HEK293 (cell line): Measurements from ENCODE around the gene ACTRT2.

ENCODE experiments used
- CTCF ChIA-PET: fragments of 350-600 bp; formaldehyde crosslinking; extraction: SDS; loops from one replicate; lab custom pipeline; 2021; ENCODE audit warnings: antibody characterized with exemption; lab: Yijun Ruan, JAX
- POLR2A ChIA-PET: fragments of 300-600 bp; formaldehyde crosslinking; extraction: SDS; loops from one replicate; lab custom pipeline; 2020; ENCODE audit warnings: antibody characterized with exemption, inconsistent platforms; lab: Yijun Ruan, JAX
- H3K27ac ChIP-seq: fragments of 200-500 bp; sonication (Bioruptor generic); 2 replicates; pipeline ENCODE4 v1.5.1; 2014; ENCODE audit warnings: low read depth, low read length, control low read depth, inconsistent platforms; ENCODE audit errors: extremely low read depth
- H3K36me3 ChIP-seq, 2 experiments: fragments of 200-500 bp in 1 of 2; sonication (Bioruptor generic) in 1 of 2; 1 replicate in 1 of 2; 2 replicates in 1 of 2; pipeline ENCODE4 v1.5.1; 2014 to 2017; ENCODE audit warnings: inconsistent platforms in 2 of 2, low read length in 2 of 2; ENCODE audit not compliant: control insufficient read depth in 2 of 2, insufficient read depth in 1 of 2
- H3K4me1 ChIP-seq: fragments of 200-500 bp; sonication (Bioruptor generic); 2 replicates; pipeline ENCODE4 v1.5.1; 2014; ENCODE audit warnings: mild to moderate bottlenecking, low read length, inconsistent platforms; ENCODE audit not compliant: control insufficient read depth, insufficient read depth
- H3K4me3 ChIP-seq: 2 replicates; pipeline ENCODE4 v1.5.1; 2011; ENCODE audit warnings: low read depth, mild to moderate bottlenecking, control low read depth, low read length, moderate library complexity
- H3K9me3 ChIP-seq: fragments of 200-500 bp; sonication (Bioruptor generic); 2 replicates; pipeline ENCODE4 v1.5.1; 2014; ENCODE audit warnings: low read depth, low read length, inconsistent platforms; ENCODE audit not compliant: control insufficient read depth, insufficient read depth
- HOXA7 ChIP-seq: sonication (generic); formaldehyde crosslinking; IDR thresholded peaks from 2 replicates; pipeline ENCODE4 v1.8.1; 2022; ENCODE audit warnings: missing genetic modification reagents, borderline replicate concordance
- KLF10 ChIP-seq: fragments of 450-650 bp; IDR thresholded peaks from 2 replicates; pipeline ENCODE4 v1.5.1; 2018; ENCODE audit warnings: missing biosample characterization, mild to moderate bottlenecking, missing genetic modification characterization
- KLF8 ChIP-seq: fragments of 450-650 bp; formaldehyde crosslinking; IDR thresholded peaks from 2 replicates; pipeline ENCODE4 v1.5.1; 2016; ENCODE audit warnings: missing biosample characterization, missing genetic modification characterization
- TCF7L2 ChIP-seq: IDR thresholded peaks from 2 replicates; pipeline ENCODE4 v1.6.1; 2011; ENCODE audit warnings: low read depth, mild to moderate bottlenecking, inconsistent platforms, low read length, moderate library complexity, borderline replicate concordance
- ZEB2 ChIP-seq: fragments of 450-650 bp; formaldehyde crosslinking; IDR thresholded peaks from 2 replicates; pipeline ENCODE4 v1.5.1; 2016; ENCODE audit warnings: missing biosample characterization, missing genetic modification characterization
- ZFP3 ChIP-seq: fragments of 450-650 bp; formaldehyde crosslinking; IDR thresholded peaks from 2 replicates; pipeline ENCODE4 v1.5.1; 2016; ENCODE audit warnings: low read depth, missing biosample characterization, missing genetic modification characterization
- ZNF138 ChIP-seq: fragments of 450-650 bp; formaldehyde crosslinking; IDR thresholded peaks from 2 replicates; pipeline ENCODE4 v1.5.1; 2016; ENCODE audit warnings: missing biosample characterization, missing genetic modification characterization, borderline replicate concordance
- ZNF214 ChIP-seq: fragments of 450-650 bp; formaldehyde crosslinking; IDR thresholded peaks from 2 replicates; pipeline ENCODE4 v1.5.1; 2017; ENCODE audit warnings: missing biosample characterization, mild to moderate bottlenecking, missing genetic modification characterization, borderline replicate concordance
- ZNF311 ChIP-seq: fragments of 450-650 bp; formaldehyde crosslinking; IDR thresholded peaks from 2 replicates; pipeline ENCODE4 v1.5.1; 2017; ENCODE audit warnings: missing biosample characterization, missing genetic modification characterization, borderline replicate concordance
- ZNF549 ChIP-seq: fragments of 450-650 bp; IDR thresholded peaks from 2 replicates; pipeline ENCODE4 v1.5.1; 2018; ENCODE audit warnings: missing biosample characterization, missing genetic modification characterization, mild to moderate bottlenecking, inconsistent platforms, moderate library complexity
- ZNF585B ChIP-seq: fragments of 450-650 bp; formaldehyde crosslinking; IDR thresholded peaks from 2 replicates; pipeline ENCODE4 v1.5.1; 2016; ENCODE audit warnings: missing biosample characterization, missing genetic modification characterization
- ZNF600 ChIP-seq: fragments of 450-650 bp; formaldehyde crosslinking; IDR thresholded peaks from 2 replicates; pipeline ENCODE4 v1.5.1; 2016; ENCODE audit warnings: missing biosample characterization, missing genetic modification characterization
- ZNF610 ChIP-seq: fragments of 450-650 bp; formaldehyde crosslinking; IDR thresholded peaks from 2 replicates; pipeline ENCODE4 v1.5.1; 2016; ENCODE audit warnings: missing biosample characterization, missing genetic modification characterization, borderline replicate concordance
- ZNF626 ChIP-seq: fragments of 450-650 bp; sonication (Bioruptor Pico); formaldehyde crosslinking; IDR thresholded peaks from 2 replicates; pipeline ENCODE4 v1.5.1; 2018; ENCODE audit warnings: missing biosample characterization, missing genetic modification characterization, inconsistent platforms
- ZNF785 ChIP-seq: fragments of 450-650 bp; formaldehyde crosslinking; IDR thresholded peaks from 2 replicates; pipeline ENCODE4 v1.5.1; 2016; ENCODE audit warnings: missing biosample characterization, missing genetic modification characterization
- TF ChIP-seq, protein P1 (sequence below): fragments of 450-650 bp; formaldehyde crosslinking; IDR thresholded peaks from 2 replicates; pipeline ENCODE4 v1.5.1; 2016; ENCODE audit warnings: missing biosample characterization, missing genetic modification characterization
- TF ChIP-seq, protein P2 (sequence below): fragments of 450-650 bp; formaldehyde crosslinking; optimal IDR thresholded peaks from 2 replicates; pipeline ENCODE3; 2016; ENCODE audit warnings: missing biosample characterization, mild to moderate bottlenecking, missing genetic modification characterization
- TF ChIP-seq, protein P3 (sequence below): fragments of 450-650 bp; formaldehyde crosslinking; IDR thresholded peaks from 2 replicates; pipeline ENCODE4 v1.5.1; 2017; ENCODE audit warnings: missing biosample characterization, missing genetic modification characterization
- TF ChIP-seq, protein P4 (sequence below): fragments of 450-650 bp; formaldehyde crosslinking; IDR thresholded peaks from 2 replicates; pipeline ENCODE4 v1.5.1; 2016; ENCODE audit warnings: missing biosample characterization, missing genetic modification characterization
- TF ChIP-seq, protein P5 (sequence below): fragments of 450-650 bp; formaldehyde crosslinking; IDR thresholded peaks from 2 replicates; pipeline ENCODE4 v1.5.1; 2016; ENCODE audit warnings: missing biosample characterization, missing genetic modification characterization
- TF ChIP-seq, protein P6 (sequence below): fragments of 450-650 bp; formaldehyde crosslinking; IDR thresholded peaks from 2 replicates; pipeline ENCODE4 v1.5.1; 2016; ENCODE audit warnings: missing biosample characterization, missing genetic modification characterization

The ACTRT2 gene

DNA sequence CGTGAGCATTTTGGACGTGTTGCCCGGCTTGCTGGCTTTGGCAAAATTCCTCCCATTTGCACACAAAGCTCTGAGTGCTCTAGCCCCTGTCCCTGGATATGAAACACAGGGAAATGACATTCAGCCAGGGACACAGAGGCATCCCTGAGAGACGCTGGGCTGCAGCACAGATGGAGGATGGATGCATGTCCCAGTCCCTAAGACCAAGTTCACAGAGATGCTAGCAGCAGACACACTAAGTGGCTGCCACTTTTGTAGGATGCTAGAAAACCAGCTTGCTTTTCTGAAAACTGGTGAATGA lies 12.5 kb downstream of the ACTRT2 start:
- Histone ChIP-seq H3K9me3 (no peaks in the 10 kb centered on the region), H3K27ac (no peak overlapping the region), H3K36me3 (no peaks in the 10 kb centered on the region), H3K4me1 (no peaks in the 10 kb centered on the region), H3K4me3 (no peak overlapping the region)
- TF ChIP-seq, protein P1, sequence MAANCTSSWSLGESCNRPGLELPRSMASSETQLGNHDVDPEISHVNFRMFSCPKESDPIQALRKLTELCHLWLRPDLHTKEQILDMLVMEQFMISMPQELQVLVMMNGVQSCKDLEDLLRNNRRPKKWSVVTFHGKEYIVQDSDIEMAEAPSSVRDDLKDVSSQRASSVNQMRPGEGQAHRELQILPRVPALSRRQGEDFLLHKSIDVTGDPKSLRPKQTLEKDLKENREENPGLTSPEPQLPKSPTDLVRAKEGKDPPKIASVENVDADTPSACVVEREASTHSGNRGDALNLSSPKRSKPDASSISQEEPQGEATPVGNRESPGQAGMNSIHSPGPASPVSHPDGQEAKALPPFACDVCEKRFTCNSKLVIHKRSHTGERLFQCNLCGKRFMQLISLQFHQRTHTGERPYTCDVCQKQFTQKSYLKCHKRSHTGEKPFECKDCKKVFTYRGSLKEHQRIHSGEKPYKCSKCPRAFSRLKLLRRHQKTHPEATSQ (tag by site-specific recombination): no peak
- TF ChIP-seq ZFP3 (tag by site-specific recombination): no peak
- TF ChIP-seq ZNF600: no peak
- TF ChIP-seq HOXA7 (CRISPR knock-in tag): no peak
- TF ChIP-seq ZNF138: no peak
- TF ChIP-seq, protein P2, sequence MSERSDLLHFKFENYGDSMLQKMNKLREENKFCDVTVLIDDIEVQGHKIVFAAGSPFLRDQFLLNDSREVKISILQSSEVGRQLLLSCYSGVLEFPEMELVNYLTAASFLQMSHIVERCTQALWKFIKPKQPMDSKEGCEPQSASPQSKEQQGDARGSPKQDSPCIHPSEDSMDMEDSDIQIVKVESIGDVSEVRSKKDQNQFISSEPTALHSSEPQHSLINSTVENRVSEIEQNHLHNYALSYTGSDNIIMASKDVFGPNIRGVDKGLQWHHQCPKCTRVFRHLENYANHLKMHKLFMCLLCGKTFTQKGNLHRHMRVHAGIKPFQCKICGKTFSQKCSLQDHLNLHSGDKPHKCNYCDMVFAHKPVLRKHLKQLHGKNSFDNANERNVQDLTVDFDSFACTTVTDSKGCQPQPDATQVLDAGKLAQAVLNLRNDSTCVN (tag by site-specific recombination): no peak
- no peak for TF ChIP-seq ZNF626
- no peak for TF ChIP-seq ZEB2
- no peak for TF ChIP-seq ZNF610 (tag by site-specific recombination)
- TF ChIP-seq ZNF785 (tag by site-specific recombination): no peak
- POLR2A ChIA-PET: no interaction called here
- CTCF ChIA-PET: interaction anchor here (1.1 kb wide), 1 partner anchor 20 kb away, joined by 6 read pairs; no protein-coding TSS in a partner anchor

DNA sequence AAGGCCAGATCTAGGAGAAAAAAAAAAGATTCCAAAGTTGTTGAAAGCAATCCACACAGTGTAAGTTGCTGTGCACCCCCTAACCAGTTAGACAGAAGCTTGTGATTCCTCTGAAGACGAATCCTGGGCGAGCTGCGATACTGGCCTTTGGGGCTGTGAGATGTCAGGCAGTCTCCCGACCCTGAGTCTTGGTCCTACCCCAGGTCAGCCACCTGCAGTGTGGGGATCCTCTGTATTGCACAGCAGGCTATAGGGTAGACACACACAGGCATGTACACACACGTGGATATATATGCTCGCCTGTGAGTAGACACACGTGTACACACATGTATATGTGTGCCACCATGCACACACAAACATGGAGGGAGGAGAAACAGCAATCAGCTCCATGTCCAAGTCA lies 12.9 kb downstream of the ACTRT2 start:
- TF ChIP-seq, protein P3, sequence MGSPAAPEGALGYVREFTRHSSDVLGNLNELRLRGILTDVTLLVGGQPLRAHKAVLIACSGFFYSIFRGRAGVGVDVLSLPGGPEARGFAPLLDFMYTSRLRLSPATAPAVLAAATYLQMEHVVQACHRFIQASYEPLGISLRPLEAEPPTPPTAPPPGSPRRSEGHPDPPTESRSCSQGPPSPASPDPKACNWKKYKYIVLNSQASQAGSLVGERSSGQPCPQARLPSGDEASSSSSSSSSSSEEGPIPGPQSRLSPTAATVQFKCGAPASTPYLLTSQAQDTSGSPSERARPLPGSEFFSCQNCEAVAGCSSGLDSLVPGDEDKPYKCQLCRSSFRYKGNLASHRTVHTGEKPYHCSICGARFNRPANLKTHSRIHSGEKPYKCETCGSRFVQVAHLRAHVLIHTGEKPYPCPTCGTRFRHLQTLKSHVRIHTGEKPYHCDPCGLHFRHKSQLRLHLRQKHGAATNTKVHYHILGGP: no peak
- TF ChIP-seq ZNF311 (tag by site-specific recombination): no peak
- TF ChIP-seq ZNF585B: no peak
- no peak for TF ChIP-seq KLF10
- no peak for TF ChIP-seq ZNF214 (tag by site-specific recombination)
- TF ChIP-seq, protein P4, sequence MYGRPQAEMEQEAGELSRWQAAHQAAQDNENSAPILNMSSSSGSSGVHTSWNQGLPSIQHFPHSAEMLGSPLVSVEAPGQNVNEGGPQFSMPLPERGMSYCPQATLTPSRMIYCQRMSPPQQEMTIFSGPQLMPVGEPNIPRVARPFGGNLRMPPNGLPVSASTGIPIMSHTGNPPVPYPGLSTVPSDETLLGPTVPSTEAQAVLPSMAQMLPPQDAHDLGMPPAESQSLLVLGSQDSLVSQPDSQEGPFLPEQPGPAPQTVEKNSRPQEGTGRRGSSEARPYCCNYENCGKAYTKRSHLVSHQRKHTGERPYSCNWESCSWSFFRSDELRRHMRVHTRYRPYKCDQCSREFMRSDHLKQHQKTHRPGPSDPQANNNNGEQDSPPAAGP (tag by site-specific recombination): no peak
- TF ChIP-seq, protein P5, sequence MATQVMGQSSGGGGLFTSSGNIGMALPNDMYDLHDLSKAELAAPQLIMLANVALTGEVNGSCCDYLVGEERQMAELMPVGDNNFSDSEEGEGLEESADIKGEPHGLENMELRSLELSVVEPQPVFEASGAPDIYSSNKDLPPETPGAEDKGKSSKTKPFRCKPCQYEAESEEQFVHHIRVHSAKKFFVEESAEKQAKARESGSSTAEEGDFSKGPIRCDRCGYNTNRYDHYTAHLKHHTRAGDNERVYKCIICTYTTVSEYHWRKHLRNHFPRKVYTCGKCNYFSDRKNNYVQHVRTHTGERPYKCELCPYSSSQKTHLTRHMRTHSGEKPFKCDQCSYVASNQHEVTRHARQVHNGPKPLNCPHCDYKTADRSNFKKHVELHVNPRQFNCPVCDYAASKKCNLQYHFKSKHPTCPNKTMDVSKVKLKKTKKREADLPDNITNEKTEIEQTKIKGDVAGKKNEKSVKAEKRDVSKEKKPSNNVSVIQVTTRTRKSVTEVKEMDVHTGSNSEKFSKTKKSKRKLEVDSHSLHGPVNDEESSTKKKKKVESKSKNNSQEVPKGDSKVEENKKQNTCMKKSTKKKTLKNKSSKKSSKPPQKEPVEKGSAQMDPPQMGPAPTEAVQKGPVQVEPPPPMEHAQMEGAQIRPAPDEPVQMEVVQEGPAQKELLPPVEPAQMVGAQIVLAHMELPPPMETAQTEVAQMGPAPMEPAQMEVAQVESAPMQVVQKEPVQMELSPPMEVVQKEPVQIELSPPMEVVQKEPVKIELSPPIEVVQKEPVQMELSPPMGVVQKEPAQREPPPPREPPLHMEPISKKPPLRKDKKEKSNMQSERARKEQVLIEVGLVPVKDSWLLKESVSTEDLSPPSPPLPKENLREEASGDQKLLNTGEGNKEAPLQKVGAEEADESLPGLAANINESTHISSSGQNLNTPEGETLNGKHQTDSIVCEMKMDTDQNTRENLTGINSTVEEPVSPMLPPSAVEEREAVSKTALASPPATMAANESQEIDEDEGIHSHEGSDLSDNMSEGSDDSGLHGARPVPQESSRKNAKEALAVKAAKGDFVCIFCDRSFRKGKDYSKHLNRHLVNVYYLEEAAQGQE (tag by site-specific recombination): no peak
- TF ChIP-seq ZNF549 (tag by site-specific recombination): no peak
- TF ChIP-seq TCF7L2: no peak
- TF ChIP-seq, protein P6, sequence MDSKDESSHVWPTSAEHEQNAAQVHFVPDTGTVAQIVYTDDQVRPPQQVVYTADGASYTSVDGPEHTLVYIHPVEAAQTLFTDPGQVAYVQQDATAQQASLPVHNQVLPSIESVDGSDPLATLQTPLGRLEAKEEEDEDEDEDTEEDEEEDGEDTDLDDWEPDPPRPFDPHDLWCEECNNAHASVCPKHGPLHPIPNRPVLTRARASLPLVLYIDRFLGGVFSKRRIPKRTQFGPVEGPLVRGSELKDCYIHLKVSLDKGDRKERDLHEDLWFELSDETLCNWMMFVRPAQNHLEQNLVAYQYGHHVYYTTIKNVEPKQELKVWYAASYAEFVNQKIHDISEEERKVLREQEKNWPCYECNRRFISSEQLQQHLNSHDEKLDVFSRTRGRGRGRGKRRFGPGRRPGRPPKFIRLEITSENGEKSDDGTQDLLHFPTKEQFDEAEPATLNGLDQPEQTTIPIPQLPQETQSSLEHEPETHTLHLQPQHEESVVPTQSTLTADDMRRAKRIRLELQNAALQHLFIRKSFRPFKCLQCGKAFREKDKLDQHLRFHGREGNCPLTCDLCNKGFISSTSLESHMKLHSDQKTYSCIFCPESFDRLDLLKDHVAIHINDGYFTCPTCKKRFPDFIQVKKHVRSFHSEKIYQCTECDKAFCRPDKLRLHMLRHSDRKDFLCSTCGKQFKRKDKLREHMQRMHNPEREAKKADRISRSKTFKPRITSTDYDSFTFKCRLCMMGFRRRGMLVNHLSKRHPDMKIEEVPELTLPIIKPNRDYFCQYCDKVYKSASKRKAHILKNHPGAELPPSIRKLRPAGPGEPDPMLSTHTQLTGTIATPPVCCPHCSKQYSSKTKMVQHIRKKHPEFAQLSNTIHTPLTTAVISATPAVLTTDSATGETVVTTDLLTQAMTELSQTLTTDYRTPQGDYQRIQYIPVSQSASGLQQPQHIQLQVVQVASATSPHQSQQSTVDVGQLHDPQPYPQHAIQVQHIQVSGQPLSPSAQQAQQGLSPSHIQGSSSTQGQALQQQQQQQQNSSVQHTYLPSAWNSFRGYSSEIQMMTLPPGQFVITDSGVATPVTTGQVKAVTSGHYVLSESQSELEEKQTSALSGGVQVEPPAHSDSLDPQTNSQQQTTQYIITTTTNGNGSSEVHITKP: no peak
- TF ChIP-seq KLF8 (tag by site-specific recombination): no peak
- no peaks in the 10 kb centered on the region for H3K4me1 ChIP-seq
- H3K27ac ChIP-seq: no peak overlapping the region
- H3K9me3 ChIP-seq: no peaks in the 10 kb centered on the region
- ChIA-PET CTCF (interaction anchor here (1.1 kb wide), 1 partner anchor 21 kb away, joined by 6 read pairs; no protein-coding TSS in a partner anchor), POLR2A (no interaction called here)
- no peak overlapping the region for H3K4me3 ChIP-seq
- H3K36me3 ChIP-seq: no peaks in the 10 kb centered on the region
